ENCODE measurements around the gene PDZD4.

The PDZD4 gene

GRCh38 chrX:153769865-153770600 lies 60.3 kb downstream of the PDZD4 start:
- DNase-seq, result no peak

- DNase-seq, result no peak
These were observed 61.0 kb downstream of the PDZD4 start for GRCh38 chrX:153769158-153769864.

- DNase-seq, result no peak
These were observed 61.8 kb downstream of the PDZD4 start for GRCh38 chrX:153768311-153769157.

GRCh38 chrX:153767674-153768055 lies 62.7 kb downstream of the PDZD4 start:
- DNase-seq, result no peak

GRCh38 chrX:153766871-153767673 lies 63.3 kb downstream of the PDZD4 start:
- DNase-seq, result no peak

GRCh38 chrX:153766098-153766817 lies 64.1 kb downstream of the PDZD4 start:
- DNase-seq, result no peak

GRCh38 chrX:153765138-153766079 lies 64.9 kb downstream of the PDZD4 start:
- DNase-seq, result no peak

GRCh38 chrX:153764786-153765137 lies 65.6 kb downstream of the PDZD4 start:
- no peak for DNase-seq

GRCh38 chrX:153763989-153764755 lies 66.2 kb downstream of the PDZD4 start, which contains the start of gene PLXNB3:
Gene PLXNB3 (plus strand): TSS chrX:153764249. CDS start chrX:153765536, 1,287 bp downstream.
- peak; percentile 34 to 70 for DNase-seq

GRCh38 chrX:153763298-153763932 lies 66.9 kb downstream of the PDZD4 start:
- no peak for DNase-seq

GRCh38 chrX:153762626-153763173 lies 67.6 kb downstream of the PDZD4 start:
- no peak for DNase-seq

GRCh38 chrX:153761863-153762262 lies 68.5 kb downstream of the PDZD4 start:
- DNase-seq, result no peak

- no peak for DNase-seq
These were observed 75.2 kb downstream of the PDZD4 start for GRCh38 chrX:153755136-153755535.
